ENCODE measurements around the gene TSR3.

Gene TSR3

DNA sequence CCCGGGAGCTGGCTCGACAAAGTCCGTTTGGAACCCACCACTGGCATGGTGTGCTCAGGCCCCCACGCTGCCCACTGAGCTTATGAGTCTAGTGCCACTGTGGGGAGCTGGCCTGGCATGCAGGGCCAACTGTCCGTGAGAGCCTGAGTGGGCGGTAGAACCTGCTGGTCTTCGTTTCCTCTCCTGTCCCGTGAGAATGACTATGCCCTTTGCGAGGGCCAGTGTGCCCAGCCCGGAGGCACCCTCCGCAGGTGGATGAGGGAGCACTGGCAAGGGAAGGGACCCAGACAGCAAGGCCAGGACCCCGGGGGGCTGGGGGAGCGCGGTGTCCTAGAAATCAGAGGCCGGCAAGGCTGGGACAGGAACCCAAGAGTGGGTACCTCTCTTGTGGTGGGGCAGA is 15.1 kb downstream of the TSR3 start:
- TF ChIP-seq, protein P1, sequence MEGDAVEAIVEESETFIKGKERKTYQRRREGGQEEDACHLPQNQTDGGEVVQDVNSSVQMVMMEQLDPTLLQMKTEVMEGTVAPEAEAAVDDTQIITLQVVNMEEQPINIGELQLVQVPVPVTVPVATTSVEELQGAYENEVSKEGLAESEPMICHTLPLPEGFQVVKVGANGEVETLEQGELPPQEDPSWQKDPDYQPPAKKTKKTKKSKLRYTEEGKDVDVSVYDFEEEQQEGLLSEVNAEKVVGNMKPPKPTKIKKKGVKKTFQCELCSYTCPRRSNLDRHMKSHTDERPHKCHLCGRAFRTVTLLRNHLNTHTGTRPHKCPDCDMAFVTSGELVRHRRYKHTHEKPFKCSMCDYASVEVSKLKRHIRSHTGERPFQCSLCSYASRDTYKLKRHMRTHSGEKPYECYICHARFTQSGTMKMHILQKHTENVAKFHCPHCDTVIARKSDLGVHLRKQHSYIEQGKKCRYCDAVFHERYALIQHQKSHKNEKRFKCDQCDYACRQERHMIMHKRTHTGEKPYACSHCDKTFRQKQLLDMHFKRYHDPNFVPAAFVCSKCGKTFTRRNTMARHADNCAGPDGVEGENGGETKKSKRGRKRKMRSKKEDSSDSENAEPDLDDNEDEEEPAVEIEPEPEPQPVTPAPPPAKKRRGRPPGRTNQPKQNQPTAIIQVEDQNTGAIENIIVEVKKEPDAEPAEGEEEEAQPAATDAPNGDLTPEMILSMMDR (IDR thresholded peaks at IDR 0.05; ENCODE audit: borderline replicate concordance, extremely low read depth, low read length, poor library complexity, severe bottlenecking): no peak
- no peak for TF ChIP-seq EZH2 (IDR thresholded peaks at IDR 0.05; ENCODE audit: borderline replicate concordance, low read depth, low read length, severe bottlenecking)
- Histone ChIP-seq H4K20me1 (ENCODE audit: insufficient read depth, low read length) (peaks cover 23% of the 10 kb centered on the region), H3K27ac (ENCODE audit: low read length) (no peak overlapping the region), H3K4me2 (ENCODE audit: insufficient read depth, low read length) (no peak overlapping the region), H3K4me3 (ENCODE audit: low read depth in 1 of 2, low read length in 2 of 2) (no peak overlapping the region), H3K4me1 (ENCODE audit: insufficient read depth, low read length) (peaks cover 2% of the 10 kb centered on the region; the same call in 1 of the 2 replicates), H3K9ac (ENCODE audit: low read depth, low read length) (no peak overlapping the region), H3K9me3 (ENCODE audit: insufficient read depth, low read length, severe bottlenecking) (no peaks in the 10 kb centered on the region), H3K36me3 (ENCODE audit: insufficient read depth, low read length) (no peaks in the 10 kb centered on the region), H3K27me3 (ENCODE audit: insufficient read depth, low read length, poor library complexity) (peaks cover 5% of the 10 kb centered on the region), H3K79me2 (ENCODE audit: insufficient read depth, low read length) (no peaks in the 10 kb centered on the region), H2AFZ (ENCODE audit: low read depth, low read length) (no peak overlapping the region)
- no peak for DNase-seq
- no peak for ATAC-seq (ENCODE audit: insufficient read depth, low read depth)

DNA sequence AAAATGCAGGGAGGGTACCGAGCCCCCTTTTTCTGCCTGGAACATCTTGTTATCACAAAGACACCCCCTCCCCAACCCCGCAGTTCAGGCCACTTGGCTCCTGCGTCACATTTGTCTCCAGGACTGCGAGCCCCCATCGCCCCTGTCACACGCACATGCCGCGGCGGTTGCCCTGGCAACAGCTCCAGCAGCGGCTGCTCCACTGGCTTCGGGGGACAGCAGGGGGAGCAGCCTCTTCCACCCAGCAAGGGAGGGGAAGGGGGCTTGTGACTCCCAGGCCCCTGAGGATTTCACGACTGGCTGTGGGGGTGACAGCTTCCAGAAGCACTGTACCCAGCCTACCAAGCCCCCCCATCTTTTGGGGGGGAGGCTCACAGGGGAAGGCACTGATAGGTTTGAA is 15.7 kb downstream of the TSR3 start:
- H3K9ac ChIP-seq (ENCODE audit: low read depth, low read length): no peak overlapping the region
- H4K20me1 ChIP-seq (ENCODE audit: insufficient read depth, low read length): peaks cover 17% of the 10 kb centered on the region
- TF ChIP-seq, protein P1 (IDR thresholded peaks at IDR 0.05; ENCODE audit: borderline replicate concordance, extremely low read depth, low read length, poor library complexity, severe bottlenecking): peak; percentile 32
- TF ChIP-seq EZH2 (IDR thresholded peaks at IDR 0.05; ENCODE audit: borderline replicate concordance, low read depth, low read length, severe bottlenecking): no peak
- H3K4me1 ChIP-seq (ENCODE audit: insufficient read depth, low read length): peaks cover 4% of the 10 kb centered on the region; the same call in 1 of the 2 replicates
- H3K36me3 ChIP-seq (ENCODE audit: insufficient read depth, low read length): no peaks in the 10 kb centered on the region
- DNase-seq: peak; percentile 33
- H3K9me3 ChIP-seq (ENCODE audit: insufficient read depth, low read length, severe bottlenecking): no peaks in the 10 kb centered on the region
- no peak overlapping the region for H2AFZ ChIP-seq (ENCODE audit: low read depth, low read length)
- H3K4me2 ChIP-seq (ENCODE audit: insufficient read depth, low read length): no peak overlapping the region
- no peak overlapping the region for H3K27ac ChIP-seq (ENCODE audit: low read length)
- peak; percentile 53; the same call in 2 of the 3 replicates for ATAC-seq (ENCODE audit: insufficient read depth, low read depth)
- no peak overlapping the region for H3K4me3 ChIP-seq (ENCODE audit: low read depth in 1 of 2, low read length in 2 of 2)
- peaks cover 5% of the 10 kb centered on the region for H3K27me3 ChIP-seq (ENCODE audit: insufficient read depth, low read length, poor library complexity)
- H3K79me2 ChIP-seq (ENCODE audit: insufficient read depth, low read length): no peaks in the 10 kb centered on the region

DNA sequence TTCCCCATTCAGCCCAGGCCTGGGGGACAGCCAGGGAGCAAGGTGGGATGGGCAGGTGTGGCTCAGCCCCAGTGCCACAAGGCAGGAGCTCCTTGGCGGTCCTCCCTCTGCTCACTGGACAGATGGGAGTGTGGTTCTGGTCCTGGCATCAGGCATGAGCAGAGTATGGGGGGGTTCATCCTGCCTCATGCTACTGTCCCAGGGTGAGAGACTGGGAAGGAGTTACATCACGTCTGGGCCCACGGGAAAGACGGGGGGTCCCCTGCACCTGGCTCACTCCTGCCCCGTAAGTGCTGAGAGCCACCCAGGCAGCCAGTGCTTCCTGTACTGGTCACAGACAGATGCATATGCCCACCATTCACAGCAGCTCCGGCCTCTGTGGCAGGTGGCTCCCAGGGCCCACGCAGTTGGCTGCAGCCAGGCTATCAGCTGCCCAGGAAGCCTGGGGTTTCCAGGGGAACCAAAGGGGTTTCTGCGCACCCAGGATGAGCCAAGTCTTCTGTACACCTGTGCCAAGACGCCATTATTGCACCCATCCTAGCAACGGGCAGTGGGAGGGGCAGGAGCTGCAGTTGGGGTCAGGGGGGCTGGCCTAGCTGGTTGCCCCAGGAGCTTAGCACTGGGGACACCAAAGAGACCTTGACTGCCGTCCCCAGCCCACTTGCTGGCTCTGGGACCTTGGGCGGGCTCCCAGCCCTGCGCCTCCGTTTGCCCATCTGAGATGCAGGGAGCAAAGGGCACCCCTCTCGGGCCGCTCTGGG is 16.3 kb downstream of the TSR3 start:
- TF ChIP-seq EZH2 (IDR thresholded peaks at IDR 0.05; ENCODE audit: borderline replicate concordance, low read depth, low read length, severe bottlenecking): no peak
- TF ChIP-seq, protein P1 (IDR thresholded peaks at IDR 0.05; ENCODE audit: borderline replicate concordance, extremely low read depth, low read length, poor library complexity, severe bottlenecking): no peak
- H3K9me3 ChIP-seq (ENCODE audit: insufficient read depth, low read length, severe bottlenecking): no peaks in the 10 kb centered on the region
- no peak overlapping the region for H3K4me2 ChIP-seq (ENCODE audit: insufficient read depth, low read length)
- no peak overlapping the region for H3K27ac ChIP-seq (ENCODE audit: low read length)
- no peak overlapping the region for H2AFZ ChIP-seq (ENCODE audit: low read depth, low read length)
- no peaks in the 10 kb centered on the region for H3K36me3 ChIP-seq (ENCODE audit: insufficient read depth, low read length)
- peaks cover 13% of the 10 kb centered on the region; the same call in 1 of the 2 replicates for H4K20me1 ChIP-seq (ENCODE audit: insufficient read depth, low read length)
- H3K4me3 ChIP-seq (ENCODE audit: low read depth in 1 of 2, low read length in 2 of 2): no peak overlapping the region
- H3K4me1 ChIP-seq (ENCODE audit: insufficient read depth, low read length): peaks cover 4% of the 10 kb centered on the region; the same call in 1 of the 2 replicates
- H3K79me2 ChIP-seq (ENCODE audit: insufficient read depth, low read length): no peaks in the 10 kb centered on the region
- H3K27me3 ChIP-seq (ENCODE audit: insufficient read depth, low read length, poor library complexity): peaks cover 5% of the 10 kb centered on the region
- H3K9ac ChIP-seq (ENCODE audit: low read depth, low read length): no peak overlapping the region
- ATAC-seq (ENCODE audit: insufficient read depth, low read depth) (no peak), DNase-seq (no peak)

Data from DND-41 (cell line).